GM12878 (cell line): ENCODE data around the gene TPRN. TPM values are rescaled to one million over a fixed set of nuclear protein-coding genes. Genes with fewer than 3 reads are reported as not detected.

Experiments used
- ATAC-seq: fragments of 200-7000 bp; cut with Tn5 transposase; 3 replicates; pipeline ENCODE4 v1.9.1; 2020; ENCODE audit warnings: mild to moderate bottlenecking, moderate library complexity
- BruUV-seq: library from RNA; stranded (reverse); fragments of 400-500 nt; replicated peaks from 2 replicates; lab custom pipeline; 2021; lab: Mats Ljungman, UMichigan
- CTCF ChIA-PET: fragments of 300-600 bp; sonication (Branson Sonifier 250); formaldehyde crosslinking; extraction: SDS; loops from one replicate; lab custom pipeline; 2021; ENCODE audit warnings: inconsistent platforms; lab: Yijun Ruan, JAX
- POLR2A ChIA-PET: fragments of 350-600 bp; formaldehyde crosslinking; extraction: SDS; loops from one replicate; lab custom pipeline; 2021; ENCODE audit warnings: inconsistent platforms; lab: Charles Lee
- RAD21 ChIA-PET: fragments of 300-600 bp; sonication (Branson Sonifier 250); formaldehyde crosslinking; loops from one replicate; lab custom pipeline; 2023; ENCODE audit warnings: antibody characterized with exemption; ENCODE audit not compliant: unreplicated experiment; lab: Charles Lee
- SMC1A ChIA-PET: fragments of 300-600 bp; sonication (Branson Sonifier 250); formaldehyde crosslinking; loops from one replicate; lab custom pipeline; 2023; ENCODE audit not compliant: unreplicated experiment, uncharacterized antibody; lab: Charles Lee
- DNase-seq: peaks from one replicate; pipeline ENCODE4 v3.0.0-alpha.2; 2011; ENCODE audit warnings: low read depth, low spot score
- FAIRE-seq: peaks from 3 replicates; lab custom pipeline; 2011; peaks lifted over from hg19 to GRCh38; lab: Jason Lieb, UNC
- H2AFZ ChIP-seq: 2 replicates; pipeline ENCODE4 v1.6.0; 2011; ENCODE audit warnings: low read depth, low read length, control low read depth; ENCODE audit not compliant: control insufficient read depth
- H3K27ac ChIP-seq: 2 replicates; pipeline ENCODE4 v1.5.1; 2011; ENCODE audit warnings: control low read depth; ENCODE audit not compliant: control insufficient read depth, insufficient read depth
- H3K27me3 ChIP-seq, 2 experiments: replicated peaks in 1 of 2; 2 replicates each; pipeline versions ENCODE4 v1.6.0 to v1.6.1; 2011; ENCODE audit warnings: low read length in 1 of 2; ENCODE audit not compliant: control insufficient read depth in 2 of 2, insufficient read depth in 2 of 2
- H3K36me3 ChIP-seq, 2 experiments: 2 replicates each; pipeline ENCODE4 v1.5.1; 2011; ENCODE audit warnings: low read length in 1 of 2; ENCODE audit not compliant: control insufficient read depth in 2 of 2, insufficient read depth in 2 of 2
- H3K4me1 ChIP-seq: 2 replicates; pipeline ENCODE4 v1.6.1; 2011; ENCODE audit warnings: mild to moderate bottlenecking, low read length, moderate library complexity, mixed read lengths; ENCODE audit not compliant: control insufficient read depth, insufficient read depth
- H3K4me2 ChIP-seq: 2 replicates; pipeline ENCODE4 v1.6.0; 2011; ENCODE audit warnings: control low read depth; ENCODE audit not compliant: control insufficient read depth, insufficient read depth
- H3K4me3 ChIP-seq: fragments of 200-600 bp; sonication (generic); 2 replicates; pipeline ENCODE4 v1.5.1; 2016
- H3K79me2 ChIP-seq: 2 replicates; pipeline ENCODE4 v1.6.0; 2011; ENCODE audit warnings: low read length; ENCODE audit not compliant: control insufficient read depth, insufficient read depth
- H3K9ac ChIP-seq: 2 replicates; pipeline ENCODE4 v1.8.0; 2011; ENCODE audit warnings: low read length, control low read depth, mixed read lengths; ENCODE audit not compliant: control insufficient read depth, insufficient read depth
- H3K9me3 ChIP-seq: replicated peaks from 3 replicates; pipeline ENCODE4 v1.5.1; 2011; ENCODE audit warnings: mild to moderate bottlenecking, low read length; ENCODE audit not compliant: control insufficient read depth, insufficient read depth
- H4K20me1 ChIP-seq: 2 replicates; pipeline ENCODE4 v1.6.0; 2011; ENCODE audit not compliant: control insufficient read depth, insufficient read depth
- BACH1 ChIP-seq: fragments of 450-650 bp; IDR thresholded peaks from 2 replicates; pipeline ENCODE4 v1.6.1; 2017; ENCODE audit warnings: mild to moderate bottlenecking, borderline replicate concordance
- CEBPB ChIP-seq, 2 experiments: fragments of 150-350 bp in 1 of 2; IDR thresholded peaks; 2 replicates each; pipeline ENCODE4 v1.6.1; 2012 to 2014; ENCODE audit warnings: low read depth in 2 of 2, low read length in 2 of 2, borderline replicate concordance in 1 of 2, inconsistent platforms in 1 of 2
- CREM ChIP-seq: IDR thresholded peaks from 2 replicates; pipeline ENCODE4 v1.6.1; 2014; ENCODE audit warnings: antibody characterized with exemption, low read depth
- FOXK2 ChIP-seq: fragments of 450-650 bp; IDR thresholded peaks from 2 replicates; pipeline ENCODE4 v1.6.1; 2017; ENCODE audit warnings: mild to moderate bottlenecking, moderate library complexity
- GATAD2B ChIP-seq: fragments of 450-650 bp; conservative IDR thresholded peaks from 2 replicates; pipeline ENCODE4 v1.6.1; 2017; ENCODE audit warnings: low read depth, mild to moderate bottlenecking, moderate library complexity
- IKZF1 ChIP-seq: fragments of 450-650 bp; conservative IDR thresholded peaks from 2 replicates; pipeline ENCODE4 v1.6.1; 2017; ENCODE audit warnings: antibody characterized with exemption, mild to moderate bottlenecking
- POLR2AphosphoS2 ChIP-seq: IDR thresholded peaks from 2 replicates; pipeline ENCODE4 v1.6.1; 2011; ENCODE audit warnings: low read depth, mild to moderate bottlenecking, low read length, improper control_type of control experiment, moderate library complexity
- RB1 ChIP-seq: fragments of 450-650 bp; formaldehyde crosslinking; IDR thresholded peaks from 2 replicates; pipeline ENCODE4 v1.6.1; 2017; ENCODE audit warnings: mild to moderate bottlenecking, borderline replicate concordance
- RFX5 ChIP-seq: IDR thresholded peaks from 2 replicates; pipeline ENCODE4 v1.6.1; 2011; ENCODE audit warnings: low read depth, low read length, improper control_type of control experiment
- RUNX3 ChIP-seq: IDR thresholded peaks from 2 replicates; pipeline ENCODE4 v1.6.1; 2012; ENCODE audit warnings: low read length, inconsistent platforms
- SPI1 ChIP-seq: IDR thresholded peaks from 2 replicates; pipeline ENCODE4 v1.6.1; 2011; ENCODE audit warnings: low read depth, mild to moderate bottlenecking, low read length, moderate library complexity, borderline replicate concordance; ENCODE audit not compliant: insufficient read depth
- ZNF24 ChIP-seq: fragments of 450-650 bp; IDR thresholded peaks from 2 replicates; pipeline ENCODE4 v1.6.1; 2017; ENCODE audit warnings: antibody characterized with exemption, mild to moderate bottlenecking
- ZNF622 ChIP-seq: fragments of 450-650 bp; IDR thresholded peaks from 2 replicates; pipeline ENCODE4 v1.6.1; 2017; ENCODE audit warnings: mild to moderate bottlenecking, inconsistent platforms
- WGBS: methylation state at CpG from one replicate; pipeline ENCODE4 v1.1.6; 2016; ENCODE audit warnings: low lambda C conversion rate; ENCODE audit not compliant: insufficient replicate concordance, insufficient coverage; ENCODE audit errors: missing lambda C conversion rate; 5-methylcytosine and 5-hydroxymethylcytosine counted together
- in situ Hi-C: fragments of 300-500 bp; cut with MboI; formaldehyde crosslinking; loops from 9 replicates; pipeline ENCODE4 v1.14.3; 2018; ENCODE audit warnings: mixed read lengths
- intact Hi-C: fragments of 100-400 bp; cut with micrococcal nuclease; formaldehyde crosslinking; loops from one replicate; pipeline ENCODE4 v1.14.2; 2022; ENCODE audit not compliant: unreplicated experiment
- polyA plus RNA-seq, 11 experiments: library from polyadenylated mRNA; depleted of rRNA in 4 of 11; unstranded in 6 of 11; stranded (reverse) in 5 of 11; fragments of >200 nt; fragmentation: Nextera tagmentation in 4 of 11; fragmentation: Illumina TruSeq in 1 of 11; extraction: Ambion mirVana in 4 of 11; extraction: Trizol in 1 of 11; gene quantifications; 1 replicate in 1 of 11; 2 replicates in 10 of 11; pipeline versions ENCODE4 v1.2.1 to v1.2.3, GENCODE V29; 2011 to 2016; ENCODE audit warnings: inconsistent platforms in 2 of 11, missing spikeins in 2 of 11, low read depth in 1 of 11
- total RNA-seq, 4 experiments: library from RNA; depleted of rRNA in 3 of 4; stranded (reverse); fragments of >200 nt in 3 of 4; fragmentation: Illumina TruSeq in 1 of 4; extraction: Trizol in 1 of 4; gene quantifications; 2 replicates each; pipeline versions ENCODE4 v1.2.1 to v1.2.3, GENCODE V29; 2013 to 2021
- TF ChIP-seq, protein P1 (sequence below): fragments of 450-650 bp; IDR thresholded peaks from 2 replicates; pipeline ENCODE4 v1.6.1; 2018; ENCODE audit warnings: borderline replicate concordance, mild to moderate bottlenecking; ENCODE audit not compliant: partially characterized antibody

TPRN gene
- total and polyA plus RNA-seq, 10 of the 15 experiments (the other 5 are each of a cell fraction or from before 2014, with no cell fraction given), result 0.18 to 19.5 (median 3.1) TPM

DNA sequence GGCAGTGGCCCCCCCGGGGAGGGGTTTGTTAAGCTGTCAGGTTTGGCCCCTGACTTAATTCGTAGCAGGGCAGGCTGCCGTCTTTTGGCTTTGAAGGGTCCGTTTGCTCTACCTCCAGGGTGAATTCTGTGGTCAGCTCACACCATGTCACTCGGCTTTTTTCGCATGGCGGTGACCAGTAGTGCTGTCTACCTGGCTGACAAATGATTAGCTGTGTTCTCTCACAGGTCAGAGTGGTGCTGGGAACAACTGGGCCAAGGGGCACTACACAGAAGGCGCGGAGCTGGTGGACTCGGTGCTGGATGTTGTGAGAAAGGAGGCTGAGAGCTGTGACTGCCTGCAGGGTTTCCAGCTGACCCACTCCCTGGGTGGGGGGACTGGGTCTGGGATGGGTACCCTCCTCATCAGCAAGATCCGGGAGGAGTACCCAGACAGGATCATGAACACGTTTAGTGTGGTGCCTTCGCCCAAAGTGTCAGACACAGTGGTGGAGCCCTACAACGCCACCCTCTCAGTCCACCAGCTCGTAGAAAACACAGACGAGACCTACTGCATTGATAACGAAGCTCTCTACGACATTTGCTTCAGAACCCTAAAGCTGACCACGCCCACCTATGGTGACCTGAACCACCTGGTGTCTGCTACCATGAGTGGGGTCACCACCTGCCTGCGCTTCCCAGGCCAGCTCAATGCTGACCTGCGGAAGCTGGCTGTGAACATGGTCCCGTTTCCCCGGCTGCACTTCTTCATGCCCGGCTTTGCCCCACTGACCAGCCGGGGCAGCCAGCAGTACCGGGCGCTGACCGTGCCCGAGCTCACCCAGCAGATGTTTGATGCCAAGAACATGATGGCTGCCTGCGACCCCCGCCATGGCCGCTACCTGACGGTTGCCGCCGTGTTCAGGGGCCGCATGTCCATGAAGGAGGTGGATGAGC is 42.0 kb upstream of the TPRN start:
- SMC1A ChIA-PET, result interaction anchor here (1.0 to 1.1 kb wide), 2 partner anchors 20 to 59 kb away, joined by 3 to 4 read pairs; partner anchors contain the start of genes NRARP and RNF208
- TF ChIP-seq POLR2AphosphoS2, result 0 out of 2 replicates have a peak, but pooled peaks have one; percentile 47
- no peak for TF ChIP-seq CREM
- TF ChIP-seq, protein P1, sequence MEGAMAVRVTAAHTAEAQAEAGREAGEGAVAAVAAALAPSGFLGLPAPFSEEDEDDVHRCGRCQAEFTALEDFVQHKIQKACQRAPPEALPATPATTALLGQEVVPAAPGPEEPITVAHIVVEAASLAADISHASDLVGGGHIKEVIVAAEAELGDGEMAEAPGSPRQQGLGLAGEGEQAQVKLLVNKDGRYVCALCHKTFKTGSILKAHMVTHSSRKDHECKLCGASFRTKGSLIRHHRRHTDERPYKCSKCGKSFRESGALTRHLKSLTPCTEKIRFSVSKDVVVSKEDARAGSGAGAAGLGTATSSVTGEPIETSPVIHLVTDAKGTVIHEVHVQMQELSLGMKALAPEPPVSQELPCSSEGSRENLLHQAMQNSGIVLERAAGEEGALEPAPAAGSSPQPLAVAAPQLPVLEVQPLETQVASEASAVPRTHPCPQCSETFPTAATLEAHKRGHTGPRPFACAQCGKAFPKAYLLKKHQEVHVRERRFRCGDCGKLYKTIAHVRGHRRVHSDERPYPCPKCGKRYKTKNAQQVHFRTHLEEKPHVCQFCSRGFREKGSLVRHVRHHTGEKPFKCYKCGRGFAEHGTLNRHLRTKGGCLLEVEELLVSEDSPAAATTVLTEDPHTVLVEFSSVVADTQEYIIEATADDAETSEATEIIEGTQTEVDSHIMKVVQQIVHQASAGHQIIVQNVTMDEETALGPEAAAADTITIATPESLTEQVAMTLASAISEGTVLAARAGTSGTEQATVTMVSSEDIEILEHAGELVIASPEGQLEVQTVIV, result no peak
- no peak for TF ChIP-seq SPI1
- no peak for TF ChIP-seq ZNF622
- TF ChIP-seq GATAD2B, result no peak
- TF ChIP-seq FOXK2, result no peak
- no peak for TF ChIP-seq RUNX3
- no peak for TF ChIP-seq RFX5
- no peak for TF ChIP-seq IKZF1
- TF ChIP-seq ZNF24, result no peak
- TF ChIP-seq CEBPB (IDR thresholded peaks at IDR 0.05; ENCODE audit: borderline replicate concordance in 1 of 2, low read depth in 2 of 2, low read length in 2 of 2), result no peak
- no peak for TF ChIP-seq RB1
- TF ChIP-seq BACH1, result peak; percentile 9; the same call in 1 of the 2 replicates

More for the DNA sequence above, 42.0 kb upstream of the TPRN start:
- H3K9ac ChIP-seq, result peak overlapping the region; percentile 63
- ATAC-seq, result no peak
- H2AFZ ChIP-seq, result no peak overlapping the region
- POLR2A ChIA-PET, result interaction anchor here (0.6 to 9.2 kb wide), 6 partner anchors 13 to 92 kb away, joined by 3 to 112 read pairs (median 4); partner anchors contain the start of genes NELFB and TOR4A
- intact Hi-C loops (no loop called here), in situ Hi-C loops (no loop called here)
- no peaks in the 10 kb centered on the region for H3K27me3 ChIP-seq
- CTCF ChIA-PET, result interaction anchor here (0.6 to 0.9 kb wide), 3 partner anchors 12 to 202 kb away, joined by 3 to 6 read pairs (median 3); no protein-coding TSS in a partner anchor
- 63% methylated on average over 34 of the region's 36 CpGs for WGBS
- peaks cover 30% of the 10 kb centered on the region for H3K79me2 ChIP-seq
- peaks cover 8 to 14% of the 10 kb centered on the region in 2 experiments for H3K36me3 ChIP-seq
- no peaks in the 10 kb centered on the region for H3K9me3 ChIP-seq
- no peak for FAIRE-seq
- no peak for DNase-seq
- peaks cover 4% of the 10 kb centered on the region; the same call in 1 of the 2 replicates for H4K20me1 ChIP-seq
- H3K27ac ChIP-seq, result peak overlapping the region; percentile 35; the same call in 1 of the 2 replicates
- no TSS peak for BruUV-seq
- peak overlapping the region; percentile 91 for H3K4me2 ChIP-seq
- RAD21 ChIA-PET, result interaction anchor here (0.6 to 0.8 kb wide), 2 partner anchors 11 to 284 kb away, joined by 3 read pairs; no protein-coding TSS in a partner anchor
- H3K4me3 ChIP-seq, result peak overlapping the region; percentile 98
- H3K4me1 ChIP-seq, result peaks cover 30% of the 10 kb centered on the region
